Measurements from ENCODE around the gene SLC34A1. TPM values are rescaled to one million over a fixed set of nuclear protein-coding genes. Genes with fewer than 3 reads are reported as not detected.

The SLC34A1 gene
- total and polyA plus RNA-seq, 4 experiments from 2014 or later = 0.11 TPM; not detected in 3

- no peak overlapping the region for H3K4me3 Mint-ChIP-seq
- no peak overlapping the region for H3K4me3 ChIP-seq (ENCODE audit: low read length in 2 of 2)
- DNase-seq = peak in 1 of 5 donors; percentile 14
- peaks cover 0 to 1% (median 0%) of the 10 kb centered on the region in 8 donors for H3K9me3 Mint-ChIP-seq
- ChIA-PET POLR2A (ENCODE audit: partially characterized antibody) (interaction anchor here (1.0 to 10.3 kb wide), 4 partner anchors 11 to 62 kb away, joined by 3 to 138 read pairs (median 48); partner anchors contain the start of genes PFN3 and PRR7), CTCF (ENCODE audit: partially characterized antibody) (interaction anchor here (1.0 to 11.6 kb wide), 10 partner anchors 11 to 111 kb away, joined by 3 to 271 read pairs (median 4); partner anchors contain the start of gene PDLIM7)
- no peaks in the 10 kb centered on the region for H3K27me3 ChIP-seq (ENCODE audit: insufficient read depth, low read length)
- peak overlapping the region in 2 of 7 donors; percentile 6 to 55 for H3K27ac Mint-ChIP-seq
- H3K36me3 Mint-ChIP-seq = no peaks in the 10 kb centered on the region
- peaks cover 31 to 40% (median 37%) of the 10 kb centered on the region in 4 donors for H3K4me1 Mint-ChIP-seq
- no peaks in the 10 kb centered on the region for H3K36me3 ChIP-seq (ENCODE audit: insufficient read depth, low read length)
- H3K27me3 Mint-ChIP-seq = no peaks in the 10 kb centered on the region
- no peak overlapping the region for H3K27ac ChIP-seq (ENCODE audit: low read depth, low read length)
- intact Hi-C loops (cut with micrococcal nuclease) = loop anchor here (5.0 kb wide), 1 partner anchor 35 kb away; the partner anchor contains the start of gene RGS14
- no peaks in the 10 kb centered on the region for H3K9me3 ChIP-seq (ENCODE audit: control insufficient read depth in 1 of 2, low read length in 2 of 2)
- peaks cover 35% of the 10 kb centered on the region for H3K4me1 ChIP-seq (ENCODE audit: insufficient read depth, low read length)
These were observed 8.5 kb downstream of the SLC34A1 start for GRCh38 chr5:177392765-177393164.

GRCh38 chr5:177393206-177393765 lies 9.1 kb downstream of the SLC34A1 start:
- peak in 1 of 5 donors; percentile 28 for DNase-seq
- no peaks in the 10 kb centered on the region for H3K36me3 ChIP-seq (ENCODE audit: insufficient read depth, low read length)
- intact Hi-C loops (cut with micrococcal nuclease) = loop anchor here (5.0 kb wide), 1 partner anchor 36 kb away; the partner anchor contains the start of gene RGS14
- Mint-ChIP-seq H3K36me3 (no peaks in the 10 kb centered on the region), H3K4me1 (peaks cover 27 to 37% (median 32%) of the 10 kb centered on the region in 4 donors), H3K27me3 (no peaks in the 10 kb centered on the region), H3K27ac (peak overlapping the region in 2 of 7 donors; percentile 6 to 74), H3K4me3 (no peak overlapping the region), H3K9me3 (peaks cover 0 to 1% (median 0%) of the 10 kb centered on the region in 8 donors)
- H3K9me3 ChIP-seq (ENCODE audit: control insufficient read depth in 1 of 2, low read length in 2 of 2) = no peaks in the 10 kb centered on the region
- H3K27me3 ChIP-seq (ENCODE audit: insufficient read depth, low read length) = no peaks in the 10 kb centered on the region
- no peak overlapping the region for H3K4me3 ChIP-seq (ENCODE audit: low read length in 2 of 2)
- H3K27ac ChIP-seq (ENCODE audit: low read depth, low read length) = no peak overlapping the region
- POLR2A ChIA-PET (ENCODE audit: partially characterized antibody) = interaction anchor here (1.0 to 10.3 kb wide), 4 partner anchors 11 to 62 kb away, joined by 3 to 138 read pairs (median 48); partner anchors contain the start of genes PFN3 and PRR7
- CTCF ChIA-PET (ENCODE audit: partially characterized antibody) = interaction anchor here (0.5 to 11.6 kb wide), 12 partner anchors 10 to 708 kb away, joined by 3 to 271 read pairs (median 4); partner anchors contain the start of gene PDLIM7
- H3K4me1 ChIP-seq (ENCODE audit: insufficient read depth, low read length) = peaks cover 29% of the 10 kb centered on the region

- no peaks in the 10 kb centered on the region for H3K27me3 ChIP-seq (ENCODE audit: insufficient read depth, low read length)
- Mint-ChIP-seq H3K9me3 (peaks cover 0 to 1% (median 0%) of the 10 kb centered on the region in 8 donors), H3K27me3 (no peaks in the 10 kb centered on the region), H3K36me3 (no peaks in the 10 kb centered on the region), H3K4me3 (no peak overlapping the region), H3K27ac (no peak overlapping the region), H3K4me1 (peaks cover 20 to 30% (median 25%) of the 10 kb centered on the region in 4 donors)
- H3K36me3 ChIP-seq (ENCODE audit: insufficient read depth, low read length) = no peaks in the 10 kb centered on the region
- POLR2A ChIA-PET (ENCODE audit: partially characterized antibody) = interaction anchor here (6.6 to 10.3 kb wide), 2 partner anchors 10 to 52 kb away, joined by 86 to 138 read pairs; partner anchors contain the start of genes PFN3 and PRR7
- H3K9me3 ChIP-seq (ENCODE audit: control insufficient read depth in 1 of 2, low read length in 2 of 2) = no peaks in the 10 kb centered on the region
- CTCF ChIA-PET (ENCODE audit: partially characterized antibody) = interaction anchor here (1.2 to 11.6 kb wide), 6 partner anchors 10 to 107 kb away, joined by 3 to 271 read pairs (median 27); no protein-coding TSS in a partner anchor
- no peak overlapping the region for H3K27ac ChIP-seq (ENCODE audit: low read depth, low read length)
- DNase-seq = peak in 1 of 5 donors; percentile 15
- intact Hi-C loops (cut with micrococcal nuclease) = loop anchor here (5.0 kb wide), 1 partner anchor 37 kb away; the partner anchor contains the start of gene RGS14
- H3K4me3 ChIP-seq (ENCODE audit: low read length in 2 of 2) = no peak overlapping the region
- H3K4me1 ChIP-seq (ENCODE audit: insufficient read depth, low read length) = peaks cover 22% of the 10 kb centered on the region
These were observed 9.8 kb downstream of the SLC34A1 start for GRCh38 chr5:177393990-177394389.

- CTCF ChIA-PET (ENCODE audit: partially characterized antibody) = interaction anchor here (1.5 to 11.6 kb wide), 3 partner anchors 8 to 78 kb away, joined by 6 to 271 read pairs (median 8); no protein-coding TSS in a partner anchor
- H3K4me3 ChIP-seq (ENCODE audit: low read length in 2 of 2) = no peak overlapping the region
- H3K9me3 ChIP-seq (ENCODE audit: control insufficient read depth in 1 of 2, low read length in 2 of 2) = no peaks in the 10 kb centered on the region
- POLR2A ChIA-PET (ENCODE audit: partially characterized antibody) = no interaction called here
- Mint-ChIP-seq H3K36me3 (no peaks in the 10 kb centered on the region), H3K27me3 (no peaks in the 10 kb centered on the region), H3K9me3 (peaks cover 0 to 1% (median 0%) of the 10 kb centered on the region in 8 donors), H3K4me3 (no peak overlapping the region), H3K27ac (no peak overlapping the region), H3K4me1 (peaks cover 3 to 9% (median 4%) of the 10 kb centered on the region in 4 donors)
- H3K36me3 ChIP-seq (ENCODE audit: insufficient read depth, low read length) = no peaks in the 10 kb centered on the region
- H3K4me1 ChIP-seq (ENCODE audit: insufficient read depth, low read length) = peaks cover 1% of the 10 kb centered on the region
- H3K27ac ChIP-seq (ENCODE audit: low read depth, low read length) = no peak overlapping the region
- no peaks in the 10 kb centered on the region for H3K27me3 ChIP-seq (ENCODE audit: insufficient read depth, low read length)
- intact Hi-C loops (cut with micrococcal nuclease) = no loop called here
- no peak for DNase-seq
These were observed 11.8 kb downstream of the SLC34A1 start for GRCh38 chr5:177396078-177396477.

GRCh38 chr5:177396807-177397206 lies 12.6 kb downstream of the SLC34A1 start:
- Histone ChIP-seq H3K27ac (ENCODE audit: low read depth, low read length) (no peak overlapping the region), H3K4me1 (ENCODE audit: insufficient read depth, low read length) (no peaks in the 10 kb centered on the region), H3K9me3 (ENCODE audit: control insufficient read depth in 1 of 2, low read length in 2 of 2) (no peaks in the 10 kb centered on the region), H3K36me3 (ENCODE audit: insufficient read depth, low read length) (no peaks in the 10 kb centered on the region), H3K27me3 (ENCODE audit: insufficient read depth, low read length) (no peaks in the 10 kb centered on the region), H3K4me3 (ENCODE audit: low read length in 2 of 2) (no peak overlapping the region)
- ChIA-PET POLR2A (ENCODE audit: partially characterized antibody) (no interaction called here), CTCF (ENCODE audit: partially characterized antibody) (no interaction called here)
- H3K27ac Mint-ChIP-seq = no peak overlapping the region
- no peaks in the 10 kb centered on the region for H3K36me3 Mint-ChIP-seq
- H3K4me1 Mint-ChIP-seq = peaks cover 0 to 2% (median under 1%) of the 10 kb centered on the region in 4 donors
- H3K4me3 Mint-ChIP-seq = no peak overlapping the region
- intact Hi-C loops (cut with micrococcal nuclease) = no loop called here
- no peak for DNase-seq
- no peaks in the 10 kb centered on the region for H3K27me3 Mint-ChIP-seq
- H3K9me3 Mint-ChIP-seq = peaks cover 0 to 1% (median 0%) of the 10 kb centered on the region in 8 donors

- Histone ChIP-seq H3K9me3 (ENCODE audit: control insufficient read depth in 1 of 2, low read length in 2 of 2) (no peaks in the 10 kb centered on the region), H3K4me1 (ENCODE audit: insufficient read depth, low read length) (peaks cover 10% of the 10 kb centered on the region), H3K36me3 (ENCODE audit: insufficient read depth, low read length) (no peaks in the 10 kb centered on the region), H3K27ac (ENCODE audit: low read depth, low read length) (no peak overlapping the region), H3K4me3 (ENCODE audit: low read length in 2 of 2) (no peak overlapping the region), H3K27me3 (ENCODE audit: insufficient read depth, low read length) (no peaks in the 10 kb centered on the region)
- intact Hi-C loops (cut with micrococcal nuclease) = no loop called here
- H3K4me3 Mint-ChIP-seq = no peak overlapping the region
- ChIA-PET POLR2A (ENCODE audit: partially characterized antibody) (no interaction called here), CTCF (ENCODE audit: partially characterized antibody) (interaction anchor here (0.6 kb wide), 1 partner anchor 31 kb away, joined by 3 read pairs; no protein-coding TSS in a partner anchor)
- peaks cover 4 to 12% (median 8%) of the 10 kb centered on the region in 4 donors for H3K4me1 Mint-ChIP-seq
- no peak overlapping the region for H3K27ac Mint-ChIP-seq
- no peaks in the 10 kb centered on the region for H3K27me3 Mint-ChIP-seq
- H3K9me3 Mint-ChIP-seq = peaks cover 0 to 1% (median 0%) of the 10 kb centered on the region in 8 donors
- H3K36me3 Mint-ChIP-seq = no peaks in the 10 kb centered on the region
- no peak for DNase-seq
These were observed 13.7 kb downstream of the SLC34A1 start for GRCh38 chr5:177397875-177398390.

Measured in CD4-positive, alpha-beta memory T cell (primary cell).